ENCODE results near the gene RBL1.
"Not testable (repeated sequence)": the region's sequence is repeated elsewhere in the genome, so short reads cannot be mapped to it uniquely, and the experiment has no call there.

GRCh38 chr20:37012631-37013030 lies 83.2 kb downstream of the RBL1 start:
- not testable (repeated sequence) for TF ChIP-seq CTCF, POLR2A, POLR2AphosphoS5 (IDR thresholded peaks at IDR 0.05)

Measured in breast epithelium (tissue), 3 donors.